Small intestine (tissue), 7 donors: ENCODE data around the gene DEDD2. TPM values are rescaled to one million over a fixed set of nuclear protein-coding genes. Genes with fewer than 3 reads are reported as not detected.

ENCODE experiments used
- DNase-seq, 2 donors: peaks; one replicate each; pipeline versions ENCODE4 v3.0.0 to v3.0.0-alpha.2; 2013
- FAIRE-seq: peaks from 2 replicates; lab custom pipeline; 2012; peaks lifted over from hg19 to GRCh38; lab: Jason Lieb, UNC
- H3K27ac ChIP-seq, 3 donors: one replicate each; pipeline ENCODE4 v1.5.1; 2013; ENCODE audit warnings: low read length in 2 of 3, mild to moderate bottlenecking in 2 of 3, control low read depth in 1 of 3, inconsistent platforms in 1 of 3, low read depth in 1 of 3, moderate library complexity in 1 of 3
- H3K27me3 ChIP-seq, 3 donors: one replicate each; pipeline ENCODE4 v1.6.1; 2013; ENCODE audit warnings: low read length in 3 of 3, inconsistent platforms in 1 of 3; ENCODE audit not compliant: control insufficient read depth in 3 of 3, insufficient read depth in 3 of 3
- H3K36me3 ChIP-seq, 3 donors: one replicate each; pipeline ENCODE4 v1.6.1; 2013; ENCODE audit warnings: low read length in 3 of 3, inconsistent platforms in 1 of 3, low read depth in 1 of 3, mild to moderate bottlenecking in 1 of 3, moderate library complexity in 1 of 3; ENCODE audit not compliant: control insufficient read depth in 3 of 3, insufficient read depth in 2 of 3
- H3K4me1 ChIP-seq, 3 donors: one replicate each; pipeline ENCODE4 v1.6.1; 2013; ENCODE audit warnings: low read length in 2 of 3, inconsistent platforms in 1 of 3, low read depth in 1 of 3, mild to moderate bottlenecking in 1 of 3, moderate library complexity in 1 of 3; ENCODE audit not compliant: control insufficient read depth in 3 of 3, insufficient read depth in 2 of 3
- H3K4me3 ChIP-seq, 3 donors: one replicate each; pipeline ENCODE4 v1.5.1; 2013; ENCODE audit warnings: low read length in 3 of 3, control low read depth in 1 of 3, inconsistent platforms in 1 of 3, low read depth in 1 of 3, mild to moderate bottlenecking in 1 of 3, moderate library complexity in 1 of 3
- H3K9me3 ChIP-seq, 2 donors: one replicate each; pipeline ENCODE4 v1.6.1; 2013; ENCODE audit warnings: low read depth in 1 of 2, low read length in 1 of 2; ENCODE audit not compliant: control insufficient read depth in 2 of 2, insufficient read depth in 1 of 2
- WGBS, 3 donors: extraction: QIAGEN DNeasy Blood & Tissue Kit; methylation state at CpG; one replicate each; pipeline ENCODE4 v1.1.7; 2013; 5-methylcytosine and 5-hydroxymethylcytosine counted together
- polyA plus RNA-seq, 4 donors: library from polyadenylated mRNA; stranded (reverse) in 3 of 4; unstranded in 1 of 4; fragments of 200-250 nt in 3 of 4; fragments of 120-200 nt in 1 of 4; gene quantifications; one replicate each; pipeline versions ENCODE4 v1.2.1 to v1.2.3, GENCODE V29; 2013
- donor health status: healthy with polysubstance abuse.
- donor health status: control.
- donor health status: control.
- donor health status: Bipolar disorder and iron deficiency.
- donor health status: healthy.

Gene DEDD2
- polyA plus RNA-seq, 4 donors = 22.8 to 41.3 (median 37.8) TPM

- Histone ChIP-seq H3K4me3 (no peak overlapping the region), H3K36me3 (peaks cover 11 to 82% (median 22%) of the 10 kb centered on the region in 3 donors), H3K9me3 (no peaks in the 10 kb centered on the region), H3K4me1 (peaks cover 0 to 38% (median 0%) of the 10 kb centered on the region in 3 donors), H3K27ac (no peak overlapping the region), H3K27me3 (no peaks in the 10 kb centered on the region)
- WGBS, 3 donors = 86 to 96% (median 95%) methylated on average over 1 of the region's 1 CpG
- DNase-seq = no peak
- FAIRE-seq = no peak
These were observed 9.4 kb upstream of the DEDD2 start for GRCh38 chr19:42226886-42227285.

GRCh38 chr19:42225718-42226292 lies 8.3 kb upstream of the DEDD2 start:
- Histone ChIP-seq H3K27ac (no peak overlapping the region), H3K9me3 (no peaks in the 10 kb centered on the region), H3K4me1 (peaks cover 2 to 41% (median 2%) of the 10 kb centered on the region in 3 donors), H3K36me3 (peaks cover 3 to 75% (median 21%) of the 10 kb centered on the region in 3 donors), H3K27me3 (no peaks in the 10 kb centered on the region), H3K4me3 (no peak overlapping the region)
- WGBS, 3 donors = 94 to 97% (median 96%) methylated on average over 31 to 33 of the region's 33 CpGs
- no peak for DNase-seq
- FAIRE-seq = no peak

- H3K27me3 ChIP-seq = no peaks in the 10 kb centered on the region
- H3K9me3 ChIP-seq = no peaks in the 10 kb centered on the region
- peaks cover 2 to 70% (median 21%) of the 10 kb centered on the region in 3 donors for H3K36me3 ChIP-seq
- H3K4me3 ChIP-seq = no peak overlapping the region
- peaks cover 2 to 37% (median 3%) of the 10 kb centered on the region in 3 donors for H3K4me1 ChIP-seq
- 96% methylated on average over 33 to 37 of the region's 37 CpGs for WGBS, 3 donors
- no peak for FAIRE-seq
- H3K27ac ChIP-seq = no peak overlapping the region
- DNase-seq = no peak
These were observed 7.7 kb upstream of the DEDD2 start for GRCh38 chr19:42224940-42225717.

- Histone ChIP-seq H3K4me3 (peak overlapping the region; percentile 71 to 87 (median 83)), H3K36me3 (peaks cover under 1 to 29% (median 10%) of the 10 kb centered on the region in 3 donors), H3K4me1 (peaks cover 9 to 35% (median 12%) of the 10 kb centered on the region in 3 donors), H3K9me3 (no peaks in the 10 kb centered on the region), H3K27me3 (no peaks in the 10 kb centered on the region), H3K27ac (peak overlapping the region; percentile 67 to 78 (median 76))
- no peak for FAIRE-seq
- no peak for DNase-seq
- 1 to 2% (median 1%) methylated on average over 6 of the region's 6 CpGs for WGBS, 3 donors
These were observed 3.2 kb upstream of the DEDD2 start for GRCh38 chr19:42220751-42221097.

GRCh38 chr19:42219812-42220750 lies 2.6 kb upstream of the DEDD2 start, which contains the start of gene ZNF526:
Gene ZNF526 (plus strand): TSS chr19:42220312. CDS start chr19:42224404, 4,092 bp downstream.
- no peaks in the 10 kb centered on the region for H3K27me3 ChIP-seq
- WGBS, 3 donors = 0 to 1% (median 1%) methylated on average over 53 of the region's 53 CpGs
- no peak for FAIRE-seq
- H3K27ac ChIP-seq = peak within 1 kb of the TSS; percentile 67 to 88 (median 81)
- peaks cover 9 to 42% (median 12%) of the 10 kb centered on the region in 3 donors for H3K4me1 ChIP-seq
- H3K9me3 ChIP-seq = no peaks in the 10 kb centered on the region
- H3K4me3 ChIP-seq = peak within 1 kb of the TSS; percentile 71 to 87 (median 83)
- peak; percentile 99 for DNase-seq
- peaks cover 0 to 29% (median 4%) of the 10 kb centered on the region in 3 donors for H3K36me3 ChIP-seq

GRCh38 chr19:42216653-42217519 lies 591 bp downstream of the DEDD2 start:
- WGBS, 3 donors = 0 to 2% (median 1%) methylated on average over 42 to 79 of the region's 79 CpGs
- H3K27ac ChIP-seq = peak overlapping the region; percentile 49 to 92 (median 87)
- FAIRE-seq (no peak), DNase-seq (peak; percentile 56 to 73)
- peak overlapping the region; percentile 68 to 89 (median 80) for H3K4me3 ChIP-seq
- H3K27me3 ChIP-seq = no peaks in the 10 kb centered on the region
- peaks cover 0 to 32% (median 0%) of the 10 kb centered on the region in 3 donors for H3K36me3 ChIP-seq
- no peaks in the 10 kb centered on the region for H3K9me3 ChIP-seq
- H3K4me1 ChIP-seq = peaks cover 9 to 40% (median 12%) of the 10 kb centered on the region in 3 donors

- DNase-seq (no peak), FAIRE-seq (no peak)
- no peaks in the 10 kb centered on the region for H3K9me3 ChIP-seq
- H3K4me3 ChIP-seq = no peak overlapping the region
- 65 to 74% (median 65%) methylated on average over 11 of the region's 11 CpGs for WGBS, 3 donors
- H3K36me3 ChIP-seq = peaks cover 0 to 41% (median under 1%) of the 10 kb centered on the region in 3 donors
- no peaks in the 10 kb centered on the region for H3K27me3 ChIP-seq
- H3K27ac ChIP-seq = no peak overlapping the region
- peaks cover 6 to 28% (median 10%) of the 10 kb centered on the region in 3 donors for H3K4me1 ChIP-seq
These were observed 2.5 kb downstream of the DEDD2 start for GRCh38 chr19:42214810-42215485.
